CD4-positive, alpha-beta T cell treated with Interferon alpha-2 for 1 hour (primary cell): ENCODE results near the gene PPP1R12B.

Experiments
- DNase-seq, 2 donors: peaks; one replicate each; pipeline ENCODE4 v3.0.0-alpha.2; 2020 to 2022

PPP1R12B gene

GRCh38 chr1:202348509-202349205 lies at the start of gene PPP1R12B:
PPP1R12B (plus strand) TSS chr1:202348699; CDS start chr1:202348852, 153 bp downstream.
- peak; percentile 97 for DNase-seq

DNA sequence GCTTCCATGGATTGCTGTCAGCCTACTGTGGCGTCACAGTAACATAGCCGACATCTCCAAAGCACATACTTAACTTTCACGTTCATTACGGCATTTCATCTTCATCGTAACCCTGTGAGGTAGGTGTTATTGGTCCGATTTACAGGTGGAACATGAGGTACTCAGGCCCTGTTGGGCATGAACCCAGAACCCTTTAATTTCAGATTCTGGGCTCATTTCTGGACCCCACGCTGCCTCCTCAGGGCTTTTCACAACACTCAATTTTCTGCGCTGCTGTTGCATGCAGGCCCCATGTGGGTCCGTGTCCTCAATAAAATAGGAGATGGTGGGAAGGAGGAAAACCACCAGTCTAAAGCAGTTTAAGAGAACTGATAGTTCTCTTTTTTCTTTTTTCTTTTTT lies 46.3 kb upstream of the PPP1R12B start:
- no peak for DNase-seq

- no peak for DNase-seq
Observed at GRCh38 chr1:202304375-202304774, 44.1 kb upstream of the PPP1R12B start.

- no peak for DNase-seq
Observed at GRCh38 chr1:202305168-202305567, 43.3 kb upstream of the PPP1R12B start.

GRCh38 chr1:202306535-202307345 lies 41.8 kb upstream of the PPP1R12B start:
- DNase-seq, result no peak

DNA sequence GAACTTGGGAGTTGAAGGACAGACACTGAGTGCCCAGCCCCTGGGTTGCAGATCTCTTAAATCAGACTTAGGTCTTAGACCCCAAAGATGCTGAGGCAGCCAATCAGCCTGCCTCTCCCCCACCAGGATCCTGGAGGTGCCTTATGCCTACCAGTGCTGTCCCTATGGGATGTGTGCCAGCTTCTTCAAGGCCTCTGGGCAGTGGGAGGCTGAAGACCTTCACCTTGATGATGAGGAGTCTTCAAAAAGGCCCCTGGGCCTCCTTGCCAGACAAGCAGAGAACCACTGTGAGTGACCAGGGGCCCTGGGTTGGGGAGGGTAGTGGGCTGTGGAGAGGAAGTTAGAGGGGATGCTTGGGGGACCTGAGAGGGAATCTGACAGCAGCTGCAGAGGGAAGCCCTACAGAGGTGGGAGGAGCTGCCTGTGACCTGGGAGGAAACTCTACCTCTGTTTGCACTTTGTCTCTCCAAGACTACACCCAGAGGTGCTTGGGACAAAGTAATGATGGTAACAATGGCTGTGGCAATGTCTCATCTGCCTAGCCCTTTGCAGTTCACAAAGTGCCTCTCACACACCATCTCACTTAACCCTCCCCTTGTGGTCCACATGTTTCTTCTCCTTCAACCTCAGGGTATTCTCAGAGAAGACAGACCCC lies 38.3 kb upstream of the PPP1R12B start:
- no peak for DNase-seq

GRCh38 chr1:202310746-202311145 lies 37.8 kb upstream of the PPP1R12B start:
- no peak for DNase-seq

DNA sequence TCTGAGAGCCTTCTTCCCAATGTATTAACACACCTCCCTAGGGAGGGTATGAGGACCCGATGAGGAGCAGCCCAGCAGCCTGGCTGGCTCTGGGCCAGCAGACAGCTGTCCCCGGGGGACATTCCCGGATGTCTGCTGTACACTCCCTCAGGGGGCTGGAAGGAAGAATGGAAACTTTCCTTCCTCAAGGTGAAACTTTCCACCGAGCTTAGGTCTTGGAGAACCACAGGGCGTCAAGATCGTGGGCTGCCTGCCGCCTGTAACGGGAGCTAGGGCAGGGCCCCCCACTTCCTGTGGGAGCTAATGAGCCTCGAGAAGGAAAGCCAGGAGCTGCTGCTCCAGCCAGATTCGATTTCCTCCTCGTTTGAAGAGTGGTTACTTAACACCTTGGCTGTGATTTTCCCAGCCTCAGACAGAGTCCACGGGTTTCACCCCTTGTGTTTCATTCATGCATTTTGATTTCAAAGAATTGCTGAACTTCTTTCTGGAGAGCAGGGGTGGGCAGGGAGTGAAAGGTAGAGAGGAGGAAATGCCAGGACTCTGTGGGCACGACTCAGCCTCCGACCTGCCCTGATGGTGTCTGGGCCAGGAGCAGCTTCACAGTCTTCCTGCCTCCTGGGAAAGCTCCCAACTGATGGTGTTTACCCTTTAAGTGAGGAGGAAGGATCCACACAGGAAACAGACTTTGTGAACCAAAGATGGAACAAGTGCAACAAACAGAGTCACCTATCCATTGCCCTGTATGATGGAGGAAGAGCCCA lies 36.4 kb upstream of the PPP1R12B start:
- DNase-seq, result no peak

DNA sequence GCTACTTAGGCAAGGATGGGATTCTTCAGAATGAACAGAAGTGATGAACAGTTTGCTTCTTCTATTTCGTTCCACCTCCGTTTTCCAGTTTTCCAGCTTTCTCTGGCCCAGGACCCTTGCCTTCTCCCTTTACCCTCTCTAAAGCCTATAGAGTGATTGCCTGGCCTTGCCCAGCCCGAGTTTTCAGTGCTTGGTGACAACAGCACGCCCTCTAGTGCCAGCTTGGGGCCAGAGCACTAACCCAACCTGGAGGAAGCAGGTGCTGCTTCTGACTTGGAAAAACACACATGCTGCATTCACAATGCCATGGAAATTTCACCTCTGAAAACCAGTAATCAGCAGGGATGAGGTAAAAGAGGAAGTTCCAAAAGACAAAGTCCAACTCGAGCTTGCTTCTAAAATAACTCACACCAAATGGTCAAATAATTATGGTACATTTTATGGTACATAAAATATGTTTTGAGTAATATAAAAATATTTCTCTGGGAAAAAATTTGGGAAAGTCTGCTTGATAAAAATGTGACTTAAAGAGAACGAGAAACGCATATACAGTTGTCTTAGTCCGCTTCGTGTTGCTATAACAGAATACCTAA lies 32.8 kb upstream of the PPP1R12B start:
- DNase-seq, result peak; percentile 64 to 76

GRCh38 chr1:202316186-202316585 lies 32.3 kb upstream of the PPP1R12B start:
- DNase-seq, result no peak

DNA sequence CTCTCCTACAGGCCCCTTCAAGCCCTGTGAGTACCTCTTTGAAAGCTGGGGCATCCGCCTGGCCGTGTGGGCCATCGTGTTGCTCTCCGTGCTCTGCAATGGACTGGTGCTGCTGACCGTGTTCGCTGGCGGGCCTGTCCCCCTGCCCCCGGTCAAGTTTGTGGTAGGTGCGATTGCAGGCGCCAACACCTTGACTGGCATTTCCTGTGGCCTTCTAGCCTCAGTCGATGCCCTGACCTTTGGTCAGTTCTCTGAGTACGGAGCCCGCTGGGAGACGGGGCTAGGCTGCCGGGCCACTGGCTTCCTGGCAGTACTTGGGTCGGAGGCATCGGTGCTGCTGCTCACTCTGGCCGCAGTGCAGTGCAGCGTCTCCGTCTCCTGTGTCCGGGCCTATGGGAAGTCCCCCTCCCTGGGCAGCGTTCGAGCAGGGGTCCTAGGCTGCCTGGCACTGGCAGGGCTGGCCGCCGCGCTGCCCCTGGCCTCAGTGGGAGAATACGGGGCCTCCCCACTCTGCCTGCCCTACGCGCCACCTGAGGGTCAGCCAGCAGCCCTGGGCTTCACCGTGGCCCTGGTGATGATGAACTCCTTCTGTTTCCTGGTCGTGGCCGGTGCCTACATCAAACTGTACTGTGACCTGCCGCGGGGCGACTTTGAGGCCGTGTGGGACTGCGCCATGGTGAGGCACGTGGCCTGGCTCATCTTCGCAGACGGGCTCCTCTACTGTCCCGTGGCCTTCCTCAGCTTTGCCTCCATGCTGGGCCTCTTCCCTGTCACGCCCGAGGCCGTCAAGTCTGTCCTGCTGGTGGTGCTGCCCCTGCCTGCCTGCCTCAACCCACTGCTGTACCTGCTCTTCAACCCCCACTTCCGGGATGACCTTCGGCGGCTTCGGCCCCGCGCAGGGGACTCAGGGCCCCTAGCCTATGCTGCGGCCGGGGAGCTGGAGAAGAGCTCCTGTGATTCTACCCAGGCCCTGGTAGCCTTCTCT lies 30.3 kb upstream of the PPP1R12B start:
- no peak for DNase-seq

GRCh38 chr1:202319381-202320080 lies 29.0 kb upstream of the PPP1R12B start:
- DNase-seq, result no peak

- DNase-seq, result no peak
Observed at GRCh38 chr1:202320081-202320405, 28.5 kb upstream of the PPP1R12B start.

DNA sequence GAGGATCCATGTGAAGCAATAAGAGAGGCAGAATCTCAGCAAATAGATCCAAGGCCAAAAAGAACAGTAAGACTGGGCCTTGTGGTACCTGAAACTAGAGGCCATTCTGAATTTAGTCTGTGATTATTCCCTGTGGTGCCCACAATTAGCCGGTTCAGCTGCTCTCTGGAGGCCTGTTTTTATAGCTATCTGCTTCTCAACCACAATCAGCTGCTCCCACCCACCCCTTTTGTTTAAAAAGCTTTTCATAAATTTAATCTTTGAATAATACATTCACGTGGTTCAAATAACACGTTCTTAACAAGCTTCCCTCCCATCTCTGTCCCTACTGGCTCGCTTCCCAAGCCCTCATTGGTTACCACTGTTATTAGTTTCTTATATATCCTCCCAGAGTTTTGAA lies 24.8 kb upstream of the PPP1R12B start:
- no peak for DNase-seq

GRCh38 chr1:202324646-202325045 lies 23.9 kb upstream of the PPP1R12B start:
- DNase-seq, result no peak

DNA sequence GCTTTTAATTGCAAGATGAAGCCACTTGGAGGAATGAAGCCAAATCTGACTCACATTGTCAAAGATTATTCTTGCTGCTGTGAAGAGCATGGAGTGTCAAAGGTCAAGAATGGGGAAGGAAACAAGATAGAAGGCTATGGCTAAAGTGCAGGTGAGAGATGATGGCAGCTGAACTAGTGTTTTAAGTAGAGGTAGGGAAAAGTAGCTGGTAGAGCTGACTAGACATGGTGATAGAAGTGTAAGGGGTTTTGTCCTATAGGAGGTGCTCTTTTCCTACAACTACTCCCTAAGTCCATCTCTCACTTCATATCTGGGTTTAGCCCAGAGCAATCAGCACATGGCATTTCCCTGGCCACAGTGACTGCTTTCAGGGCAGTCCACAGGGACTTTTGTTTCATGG lies 18.6 kb upstream of the PPP1R12B start:
- no peak for DNase-seq

DNA sequence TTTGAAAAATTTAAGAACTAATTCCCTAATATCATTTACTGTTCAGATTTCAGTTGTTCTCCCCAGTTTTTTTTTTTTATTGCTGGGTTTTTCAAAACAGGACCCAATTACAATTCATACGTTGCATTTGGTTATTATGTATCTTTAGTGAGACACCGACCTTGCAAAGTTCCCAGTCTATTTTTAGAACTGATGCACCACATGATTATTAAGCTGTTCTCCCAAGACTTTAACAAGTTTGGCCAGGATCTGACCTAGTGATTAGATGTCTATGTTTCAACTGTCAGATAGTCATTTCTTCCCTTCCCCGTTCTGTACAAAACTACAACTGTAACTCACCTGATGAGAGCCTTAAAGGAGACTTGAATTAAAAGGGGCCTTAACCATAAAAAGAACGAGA lies 14.6 kb upstream of the PPP1R12B start:
- DNase-seq, result no peak

- peak in 1 of 2 donors; percentile 69 for DNase-seq
Observed at GRCh38 chr1:202343652-202344349, 4.7 kb upstream of the PPP1R12B start.

GRCh38 chr1:202348005-202348508 lies 442 bp upstream of the PPP1R12B start:
- peak in 1 of 2 donors; percentile 3 for DNase-seq
